Esophagus muscularis mucosa (tissue), 4 donors: ENCODE measurements around the gene BICRA. TPM values are rescaled to one million over a fixed set of nuclear protein-coding genes. Genes with fewer than 3 reads are reported as not detected.

Source experiments
- DNase-seq: peaks from one replicate; pipeline ENCODE4 v3.0.0-alpha.2; 2017; ENCODE audit errors: extremely low spot score
- H3K27ac ChIP-seq, 4 donors: fragments of 200-600 bp; sonication (generic); replicated peaks in 1 of 4; 1 replicate in 3 of 4; 2 replicates in 1 of 4; pipeline ENCODE4 v1.5.1; 2016 to 2019; ENCODE audit warnings: mild to moderate bottlenecking in 1 of 4
- H3K27me3 ChIP-seq, 4 donors: fragments of 200-600 bp; sonication (generic); one replicate each; pipeline versions ENCODE4 v1.5.1 to v1.6.0; 2016 to 2019
- H3K36me3 ChIP-seq, 4 donors: fragments of 200-600 bp; sonication (generic); one replicate each; pipeline ENCODE4 v1.5.1; 2016 to 2019
- H3K4me1 ChIP-seq, 4 donors: fragments of 200-600 bp; sonication (generic); one replicate each; pipeline ENCODE4 v1.5.1; 2016 to 2019
- H3K4me3 ChIP-seq, 4 donors: fragments of 200-600 bp; sonication (generic); 1 replicate in 2 of 4; 2 replicates in 2 of 4; pipeline ENCODE4 v1.5.1; 2016 to 2019; ENCODE audit warnings: mild to moderate bottlenecking in 4 of 4, moderate library complexity in 1 of 4
- H3K9me3 ChIP-seq, 4 donors: fragments of 200-600 bp; sonication (generic); 1 replicate in 3 of 4; 2 replicates in 1 of 4; pipeline ENCODE4 v1.5.1; 2016 to 2019
- EP300 ChIP-seq: sonication (generic); formaldehyde crosslinking; IDR thresholded peaks from one replicate; pipeline ENCODE4 v1.6.1; 2017; ENCODE audit warnings: antibody characterized with exemption
- POLR2A ChIP-seq: fragments of 450-650 bp; IDR thresholded peaks from one replicate; pipeline ENCODE4 v1.6.1; 2017; ENCODE audit warnings: antibody characterized with exemption, moderate library complexity, mild to moderate bottlenecking, low read depth
- POLR2AphosphoS5 ChIP-seq, 2 donors: sonication (generic); formaldehyde crosslinking; IDR thresholded peaks; one replicate each; pipeline ENCODE4 v1.6.1; 2017; ENCODE audit warnings: antibody characterized with exemption in 2 of 2
- WGBS: methylation state at CpG from one replicate; pipeline ENCODE4 v1.1.5; 2018; 5-methylcytosine and 5-hydroxymethylcytosine counted together
- intact Hi-C: fragments of 100-400 bp; cut with DNase I; formaldehyde crosslinking; loops from one replicate; pipeline ENCODE4 v1.15.1; 2023
- total RNA-seq, 4 donors: library from RNA; depleted of rRNA; stranded (reverse); fragments of >200 nt; gene quantifications; one replicate each; pipeline versions ENCODE4 v1.1.0 to v1.2.1, GENCODE V29; 2016
- TF ChIP-seq, protein P1 (sequence below), 3 experiments: fragments of 200-600 bp in 2 of 3; fragments of 450-650 bp in 1 of 3; sonication (generic) in 2 of 3; IDR thresholded peaks; one replicate each; pipeline ENCODE4 v1.5.1; 2017 to 2019; ENCODE audit warnings: antibody characterized with exemption in 3 of 3, mild to moderate bottlenecking in 2 of 3, moderate library complexity in 1 of 3

Gene BICRA
- total RNA-seq, 4 donors from 2014 or later, result 10.9 to 15.0 (median 13.8) TPM

DNA sequence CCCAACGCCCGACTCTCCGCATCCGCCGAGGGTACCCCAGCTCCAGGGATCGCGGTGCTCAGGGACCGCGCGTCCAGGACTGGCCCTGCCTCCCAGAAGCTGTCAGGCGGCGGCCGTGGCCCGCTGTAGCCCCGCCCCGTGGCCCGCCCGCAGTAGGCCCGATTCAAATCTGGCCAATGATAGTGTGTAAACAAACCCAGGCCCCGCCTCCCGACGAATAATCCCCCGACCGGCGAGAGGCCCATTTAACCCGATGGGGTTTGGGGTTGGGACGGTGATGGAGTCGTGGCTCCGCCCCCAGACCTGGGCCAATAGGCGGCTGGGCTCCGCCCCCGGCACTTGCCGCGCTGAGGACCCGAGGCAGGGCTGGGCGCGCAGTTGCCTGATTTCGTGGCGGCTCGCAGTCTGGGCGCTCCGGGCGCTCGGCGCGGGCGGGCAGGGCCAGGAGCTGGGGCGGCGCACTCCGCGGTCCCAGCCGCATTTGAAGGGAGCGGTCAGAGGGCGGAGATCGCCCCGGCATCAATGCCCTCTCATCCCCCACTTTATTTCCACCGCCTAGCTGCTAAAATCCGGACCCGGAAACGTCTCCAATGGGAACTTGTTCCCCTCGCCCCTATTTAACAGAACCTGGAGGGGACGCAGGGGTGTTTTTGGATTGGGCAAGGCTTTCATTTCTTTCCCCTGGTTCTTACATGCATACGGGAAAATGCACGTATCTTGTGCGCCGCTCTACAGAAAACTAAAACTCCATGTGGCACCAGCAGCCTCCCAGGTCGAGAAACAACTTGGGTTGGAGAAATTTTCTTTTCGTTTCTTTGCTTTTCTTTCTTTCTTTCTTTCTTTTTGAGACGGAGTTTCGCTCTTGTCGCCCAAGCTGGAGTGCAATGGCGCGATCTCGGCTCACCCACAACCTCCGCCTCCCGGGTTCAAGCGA, 8.4 kb upstream of the BICRA start:
- no peaks in the 10 kb centered on the region for H3K27me3 ChIP-seq
- no peaks in the 10 kb centered on the region for H3K36me3 ChIP-seq
- 8% methylated on average over 33 of the region's 77 CpGs for WGBS
- intact Hi-C loops, result no loop called here
- H3K4me3 ChIP-seq, result peak overlapping the region; percentile 57 to 71 (median 61)
- H3K4me1 ChIP-seq, result peaks cover 17 to 29% (median 27%) of the 10 kb centered on the region in 4 donors
- DNase-seq, result peak; percentile 100
- TF ChIP-seq POLR2AphosphoS5 (IDR thresholded peaks at IDR 0.05) (peak; percentile 91 to 99), EP300 (no peak), POLR2A (peak; percentile 85)
- TF ChIP-seq, protein P1, sequence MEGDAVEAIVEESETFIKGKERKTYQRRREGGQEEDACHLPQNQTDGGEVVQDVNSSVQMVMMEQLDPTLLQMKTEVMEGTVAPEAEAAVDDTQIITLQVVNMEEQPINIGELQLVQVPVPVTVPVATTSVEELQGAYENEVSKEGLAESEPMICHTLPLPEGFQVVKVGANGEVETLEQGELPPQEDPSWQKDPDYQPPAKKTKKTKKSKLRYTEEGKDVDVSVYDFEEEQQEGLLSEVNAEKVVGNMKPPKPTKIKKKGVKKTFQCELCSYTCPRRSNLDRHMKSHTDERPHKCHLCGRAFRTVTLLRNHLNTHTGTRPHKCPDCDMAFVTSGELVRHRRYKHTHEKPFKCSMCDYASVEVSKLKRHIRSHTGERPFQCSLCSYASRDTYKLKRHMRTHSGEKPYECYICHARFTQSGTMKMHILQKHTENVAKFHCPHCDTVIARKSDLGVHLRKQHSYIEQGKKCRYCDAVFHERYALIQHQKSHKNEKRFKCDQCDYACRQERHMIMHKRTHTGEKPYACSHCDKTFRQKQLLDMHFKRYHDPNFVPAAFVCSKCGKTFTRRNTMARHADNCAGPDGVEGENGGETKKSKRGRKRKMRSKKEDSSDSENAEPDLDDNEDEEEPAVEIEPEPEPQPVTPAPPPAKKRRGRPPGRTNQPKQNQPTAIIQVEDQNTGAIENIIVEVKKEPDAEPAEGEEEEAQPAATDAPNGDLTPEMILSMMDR (IDR thresholded peaks at IDR 0.05), result peak in 1 of 3 experiments; percentile 5
- H3K9me3 ChIP-seq, result no peaks in the 10 kb centered on the region
- H3K27ac ChIP-seq, result peak overlapping the region; percentile 87 to 91 (median 88)

DNA sequence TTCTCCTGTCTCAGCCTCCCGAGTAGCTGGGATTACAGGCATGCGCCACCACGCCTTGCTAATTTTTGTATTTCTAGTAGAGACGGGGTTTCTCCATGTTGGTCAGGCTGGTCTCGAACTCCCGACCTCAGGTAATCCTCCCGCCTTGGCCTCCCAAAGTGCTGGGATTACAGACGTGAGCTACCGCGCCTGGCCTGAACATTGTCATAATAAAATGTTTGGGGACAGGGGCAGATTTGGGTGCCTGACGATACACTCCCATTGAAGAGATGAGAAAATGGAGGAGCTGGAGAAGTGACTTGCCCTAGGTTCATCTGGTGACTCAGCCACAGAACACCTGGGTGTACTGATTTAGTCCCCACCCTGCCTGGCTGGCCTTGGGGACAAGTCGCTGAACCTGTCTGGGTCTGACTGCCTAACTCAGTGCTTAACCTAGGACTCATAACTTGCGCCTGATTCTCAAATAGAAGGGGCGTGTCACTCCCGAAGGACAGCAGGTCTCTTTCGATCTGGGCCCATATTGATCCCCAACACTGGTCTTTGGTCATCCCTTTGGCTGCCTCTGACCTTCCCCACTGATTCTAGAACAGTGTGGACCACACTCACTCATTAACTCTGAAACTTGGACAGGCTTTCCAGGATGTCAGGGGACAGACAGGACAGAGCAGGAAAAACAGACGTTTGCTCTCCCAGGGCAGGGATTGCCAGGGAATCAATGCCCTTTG, 7.6 kb upstream of the BICRA start:
- Histone ChIP-seq H3K27ac (peak overlapping the region; percentile 87 to 91 (median 88)), H3K4me1 (peaks cover 17 to 29% (median 27%) of the 10 kb centered on the region in 4 donors), H3K36me3 (no peaks in the 10 kb centered on the region), H3K27me3 (no peaks in the 10 kb centered on the region), H3K9me3 (no peaks in the 10 kb centered on the region), H3K4me3 (peak overlapping the region; percentile 57 to 71 (median 61))
- intact Hi-C loops, result no loop called here
- TF ChIP-seq, protein P1 (IDR thresholded peaks at IDR 0.05), result no peak
- no peak for TF ChIP-seq EP300
- TF ChIP-seq POLR2AphosphoS5 (IDR thresholded peaks at IDR 0.05), result no peak
- TF ChIP-seq POLR2A, result no peak
- 70% methylated on average over 17 of the region's 17 CpGs for WGBS
- no peak for DNase-seq

DNA sequence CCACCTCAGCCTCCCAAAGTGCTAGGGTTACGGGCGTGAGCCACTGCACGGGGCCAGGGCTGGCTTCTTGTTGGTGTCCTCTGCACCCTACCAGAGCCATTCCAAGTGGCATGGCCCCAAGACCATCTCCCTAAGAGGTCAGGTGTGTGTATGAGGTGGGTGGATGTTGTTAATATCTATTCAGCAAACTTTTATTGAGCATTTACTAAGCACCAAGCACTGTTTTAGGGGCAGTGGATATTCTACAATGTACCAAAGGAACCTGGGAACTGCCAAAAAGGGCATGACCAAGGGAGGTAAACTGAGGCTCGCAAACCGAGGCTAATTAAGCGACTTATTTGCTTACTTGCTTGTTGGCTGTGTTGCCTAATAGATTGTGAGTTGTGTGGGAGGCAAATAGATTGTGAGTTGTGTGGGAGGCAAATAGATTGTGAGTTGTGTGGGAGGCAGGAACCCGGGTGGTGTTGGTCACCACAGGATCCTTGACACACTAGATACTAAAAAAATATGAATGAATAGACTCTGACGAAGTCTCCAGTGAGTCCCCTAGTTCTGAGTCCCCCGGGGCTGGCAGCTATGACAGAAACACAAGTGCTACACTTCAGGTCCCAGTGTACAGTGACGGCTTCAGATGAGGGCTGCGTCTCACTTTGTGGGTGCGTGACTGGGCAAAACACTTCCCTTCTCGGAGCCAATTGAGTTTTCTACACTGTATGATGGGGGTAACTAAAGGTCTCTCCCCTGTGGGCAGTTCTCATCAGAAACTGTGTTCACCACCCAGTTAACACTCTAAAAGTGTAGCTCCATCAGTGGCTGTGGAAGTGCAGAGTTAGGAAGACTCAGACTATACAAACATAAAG, 5.0 kb upstream of the BICRA start:
- intact Hi-C loops, result no loop called here
- Histone ChIP-seq H3K27ac (no peak overlapping the region), H3K36me3 (no peaks in the 10 kb centered on the region), H3K9me3 (no peaks in the 10 kb centered on the region), H3K4me3 (no peak overlapping the region), H3K4me1 (peaks cover 17 to 33% (median 29%) of the 10 kb centered on the region in 4 donors), H3K27me3 (no peaks in the 10 kb centered on the region)
- DNase-seq, result no peak
- TF ChIP-seq, protein P1 (IDR thresholded peaks at IDR 0.05), result no peak
- TF ChIP-seq POLR2AphosphoS5 (IDR thresholded peaks at IDR 0.05) (no peak), POLR2A (no peak), EP300 (no peak)
- 73% methylated on average over 10 of the region's 13 CpGs for WGBS

DNA sequence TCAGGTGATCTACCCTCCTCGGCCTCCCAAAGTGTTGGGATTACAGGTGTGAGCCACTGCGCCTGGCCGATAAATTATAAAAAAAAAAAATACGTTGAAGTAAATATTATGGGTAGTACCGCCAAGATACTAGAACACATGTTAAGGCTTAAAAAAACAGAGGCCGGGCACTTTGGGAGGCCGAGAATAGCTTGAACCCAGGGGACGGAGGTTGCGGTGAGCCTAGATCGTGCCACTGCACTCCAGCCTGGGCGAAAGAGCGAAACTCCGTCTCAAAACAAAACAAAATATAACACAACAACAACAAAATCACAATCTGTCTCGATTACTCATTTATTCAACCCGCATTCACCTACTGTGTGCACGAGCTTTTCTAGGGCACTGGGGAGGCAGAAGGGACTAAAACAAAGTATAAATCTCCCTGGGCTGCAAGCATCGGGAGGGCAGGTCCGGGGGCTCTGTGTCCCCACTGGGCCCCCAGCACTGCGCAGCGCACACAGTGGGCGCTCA, 1.3 kb upstream of the BICRA start:
- Histone ChIP-seq H3K27me3 (no peaks in the 10 kb centered on the region), H3K4me3 (peak overlapping the region; percentile 83 to 100 (median 92)), H3K36me3 (no peaks in the 10 kb centered on the region), H3K4me1 (peaks cover 28 to 42% (median 37%) of the 10 kb centered on the region in 4 donors), H3K9me3 (no peaks in the 10 kb centered on the region), H3K27ac (peak overlapping the region; percentile 97 to 100 (median 99))
- DNase-seq, result no peak
- 34% methylated on average over 20 of the region's 21 CpGs for WGBS
- no peak for TF ChIP-seq POLR2AphosphoS5 (IDR thresholded peaks at IDR 0.05)
- TF ChIP-seq EP300, result no peak
- TF ChIP-seq POLR2A, result no peak
- TF ChIP-seq, protein P1 (IDR thresholded peaks at IDR 0.05), result no peak
- intact Hi-C loops, result loop anchor here (2.0 to 5.0 kb wide), 2 partner anchors 89 to 90 kb away; partner anchors contain the start of gene NAPA
